ENCODE data around the gene ATP6V0D1. TPM values are rescaled to one million over a fixed set of nuclear protein-coding genes. Genes with fewer than 3 reads are reported as not detected.

The ATP6V0D1 gene
- polyA plus RNA-seq, 2 donors = 17.0 to 78.1 TPM

- Histone ChIP-seq H3K4me1 (ENCODE audit: control insufficient read depth in 2 of 2, insufficient read depth in 2 of 2, low read length in 1 of 2) (peaks cover 5 to 7% of the 10 kb centered on the region in 2 donors), H3K36me3 (ENCODE audit: control insufficient read depth in 2 of 2, insufficient read depth in 2 of 2, low read length in 1 of 2) (no peaks in the 10 kb centered on the region), H3K27ac (ENCODE audit: low read depth in 2 of 2, low read length in 1 of 2) (no peak overlapping the region), H3K9me3 (ENCODE audit: control insufficient read depth in 2 of 2, insufficient read depth in 1 of 2, low read depth in 1 of 2, low read length in 1 of 2) (no peaks in the 10 kb centered on the region), H3K4me3 (ENCODE audit: low read depth in 1 of 2, low read length in 2 of 2) (peak overlapping the region; percentile 2 to 45), H3K27me3 (ENCODE audit: control insufficient read depth in 1 of 2, insufficient read depth in 2 of 2, low read length in 2 of 2) (no peaks in the 10 kb centered on the region)
- 61 to 72% methylated on average over 25 of the region's 25 CpGs for WGBS, 2 donors
These were observed 1.4 kb upstream of the ATP6V0D1 start for GRCh38 chr16:67482233-67482924.

GRCh38 chr16:67481561-67482232, 740 bp upstream of the ATP6V0D1 start:
- Histone ChIP-seq H3K27me3 (ENCODE audit: control insufficient read depth in 1 of 2, insufficient read depth in 2 of 2, low read length in 2 of 2) (no peaks in the 10 kb centered on the region), H3K36me3 (ENCODE audit: control insufficient read depth in 2 of 2, insufficient read depth in 2 of 2, low read length in 1 of 2) (no peaks in the 10 kb centered on the region), H3K4me3 (ENCODE audit: low read depth in 1 of 2, low read length in 2 of 2) (peak overlapping the region; percentile 45 to 51), H3K9me3 (ENCODE audit: control insufficient read depth in 2 of 2, insufficient read depth in 1 of 2, low read depth in 1 of 2, low read length in 1 of 2) (no peaks in the 10 kb centered on the region), H3K4me1 (ENCODE audit: control insufficient read depth in 2 of 2, insufficient read depth in 2 of 2, low read length in 1 of 2) (peaks cover 5 to 7% of the 10 kb centered on the region in 2 donors), H3K27ac (ENCODE audit: low read depth in 2 of 2, low read length in 1 of 2) (peak overlapping the region; percentile 79 to 82)
- WGBS, 2 donors = 10 to 11% methylated on average over 17 of the region's 17 CpGs

- H3K4me3 ChIP-seq (ENCODE audit: low read depth in 1 of 2, low read length in 2 of 2) = no peak overlapping the region
- no peaks in the 10 kb centered on the region for H3K27me3 ChIP-seq (ENCODE audit: control insufficient read depth in 1 of 2, insufficient read depth in 2 of 2, low read length in 2 of 2)
- WGBS, 2 donors = 78 to 79% methylated on average over 8 of the region's 8 CpGs
- no peaks in the 10 kb centered on the region for H3K36me3 ChIP-seq (ENCODE audit: control insufficient read depth in 2 of 2, insufficient read depth in 2 of 2, low read length in 1 of 2)
- H3K27ac ChIP-seq (ENCODE audit: low read depth in 2 of 2, low read length in 1 of 2) = no peak overlapping the region
- H3K9me3 ChIP-seq (ENCODE audit: control insufficient read depth in 2 of 2, insufficient read depth in 1 of 2, low read depth in 1 of 2, low read length in 1 of 2) = no peaks in the 10 kb centered on the region
- H3K4me1 ChIP-seq (ENCODE audit: control insufficient read depth in 2 of 2, insufficient read depth in 2 of 2, low read length in 1 of 2) = peaks cover 5 to 9% of the 10 kb centered on the region in 2 donors
These were observed 2.9 kb downstream of the ATP6V0D1 start for GRCh38 chr16:67477960-67478554.

GRCh38 chr16:67474551-67475455, 6.2 kb downstream of the ATP6V0D1 start:
- Histone ChIP-seq H3K27ac (ENCODE audit: low read depth in 2 of 2, low read length in 1 of 2) (no peak overlapping the region), H3K36me3 (ENCODE audit: control insufficient read depth in 2 of 2, insufficient read depth in 2 of 2, low read length in 1 of 2) (no peaks in the 10 kb centered on the region), H3K27me3 (ENCODE audit: control insufficient read depth in 1 of 2, insufficient read depth in 2 of 2, low read length in 2 of 2) (no peaks in the 10 kb centered on the region), H3K4me1 (ENCODE audit: control insufficient read depth in 2 of 2, insufficient read depth in 2 of 2, low read length in 1 of 2) (peaks cover 7 to 9% of the 10 kb centered on the region in 2 donors), H3K4me3 (ENCODE audit: low read depth in 1 of 2, low read length in 2 of 2) (no peak overlapping the region), H3K9me3 (ENCODE audit: control insufficient read depth in 2 of 2, insufficient read depth in 1 of 2, low read depth in 1 of 2, low read length in 1 of 2) (no peaks in the 10 kb centered on the region)
- WGBS, 2 donors = 90 to 91% methylated on average over 11 of the region's 11 CpGs

DNA sequence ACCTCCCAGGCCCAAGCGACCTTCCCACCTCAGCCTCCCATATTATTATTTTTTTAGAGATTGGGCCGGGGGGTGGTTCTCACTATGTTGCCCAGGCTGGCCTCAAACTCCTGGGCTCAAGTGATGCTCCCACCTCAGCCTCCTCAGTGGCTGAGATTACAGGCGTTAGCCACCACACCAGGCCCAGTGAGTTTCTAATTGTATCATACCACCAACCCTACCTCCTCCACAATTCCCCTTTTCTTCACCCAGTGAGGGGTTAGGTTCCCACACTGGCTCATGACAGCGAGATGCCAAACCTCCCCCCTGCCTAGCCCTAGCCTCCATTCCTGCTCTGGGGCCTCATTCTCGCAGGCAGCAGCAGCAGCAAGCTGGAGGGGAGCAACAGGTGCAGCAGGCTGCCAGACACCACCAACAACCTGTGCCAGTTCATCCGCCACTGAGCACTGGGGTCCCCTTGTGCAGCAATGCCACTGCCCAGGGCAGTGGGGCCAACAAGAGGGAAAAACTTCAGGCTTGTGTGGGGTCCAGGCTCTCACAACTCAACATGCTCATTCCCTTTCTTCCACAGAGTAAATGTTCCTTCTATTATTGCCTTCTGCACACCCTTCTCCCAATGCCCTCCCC, 9.1 kb downstream of the ATP6V0D1 start:
- no peaks in the 10 kb centered on the region for H3K27me3 ChIP-seq (ENCODE audit: control insufficient read depth in 1 of 2, insufficient read depth in 2 of 2, low read length in 2 of 2)
- no peaks in the 10 kb centered on the region for H3K36me3 ChIP-seq (ENCODE audit: control insufficient read depth in 2 of 2, insufficient read depth in 2 of 2, low read length in 1 of 2)
- WGBS, 2 donors = 90 to 92% methylated on average over 6 of the region's 6 CpGs
- H3K4me1 ChIP-seq (ENCODE audit: control insufficient read depth in 2 of 2, insufficient read depth in 2 of 2, low read length in 1 of 2) = peaks cover 5 to 7% of the 10 kb centered on the region in 2 donors
- no peak overlapping the region for H3K4me3 ChIP-seq (ENCODE audit: low read depth in 1 of 2, low read length in 2 of 2)
- H3K9me3 ChIP-seq (ENCODE audit: control insufficient read depth in 2 of 2, insufficient read depth in 1 of 2, low read depth in 1 of 2, low read length in 1 of 2) = no peaks in the 10 kb centered on the region
- peak overlapping the region in 1 of 2 donors; percentile 9 for H3K27ac ChIP-seq (ENCODE audit: low read depth in 2 of 2, low read length in 1 of 2)

GRCh38 chr16:67470359-67470758, 10.6 kb downstream of the ATP6V0D1 start:
- Histone ChIP-seq H3K4me3 (ENCODE audit: low read depth in 1 of 2, low read length in 2 of 2) (no peak overlapping the region), H3K9me3 (ENCODE audit: control insufficient read depth in 2 of 2, insufficient read depth in 1 of 2, low read depth in 1 of 2, low read length in 1 of 2) (no peaks in the 10 kb centered on the region), H3K36me3 (ENCODE audit: control insufficient read depth in 2 of 2, insufficient read depth in 2 of 2, low read length in 1 of 2) (peaks cover 0 to 2% of the 10 kb centered on the region in 2 donors), H3K27ac (ENCODE audit: low read depth in 2 of 2, low read length in 1 of 2) (no peak overlapping the region), H3K4me1 (ENCODE audit: control insufficient read depth in 2 of 2, insufficient read depth in 2 of 2, low read length in 1 of 2) (peaks cover 10 to 11% of the 10 kb centered on the region in 2 donors), H3K27me3 (ENCODE audit: control insufficient read depth in 1 of 2, insufficient read depth in 2 of 2, low read length in 2 of 2) (no peaks in the 10 kb centered on the region)
- whole genome bisulfite sequencing, 2 donors = 52 to 63% methylated on average over 7 of the region's 7 CpGs

GRCh38 chr16:67468731-67469130, 12.2 kb downstream of the ATP6V0D1 start:
- 56 to 69% methylated on average over 5 of the region's 5 CpGs for WGBS, 2 donors
- Histone ChIP-seq H3K36me3 (ENCODE audit: control insufficient read depth in 2 of 2, insufficient read depth in 2 of 2, low read length in 1 of 2) (peaks cover 0 to 3% of the 10 kb centered on the region in 2 donors), H3K4me3 (ENCODE audit: low read depth in 1 of 2, low read length in 2 of 2) (no peak overlapping the region), H3K27ac (ENCODE audit: low read depth in 2 of 2, low read length in 1 of 2) (peak overlapping the region in 1 of 2 donors; percentile 58), H3K4me1 (ENCODE audit: control insufficient read depth in 2 of 2, insufficient read depth in 2 of 2, low read length in 1 of 2) (peaks cover 15 to 16% of the 10 kb centered on the region in 2 donors), H3K27me3 (ENCODE audit: control insufficient read depth in 1 of 2, insufficient read depth in 2 of 2, low read length in 2 of 2) (no peaks in the 10 kb centered on the region), H3K9me3 (ENCODE audit: control insufficient read depth in 2 of 2, insufficient read depth in 1 of 2, low read depth in 1 of 2, low read length in 1 of 2) (no peaks in the 10 kb centered on the region)

DNA sequence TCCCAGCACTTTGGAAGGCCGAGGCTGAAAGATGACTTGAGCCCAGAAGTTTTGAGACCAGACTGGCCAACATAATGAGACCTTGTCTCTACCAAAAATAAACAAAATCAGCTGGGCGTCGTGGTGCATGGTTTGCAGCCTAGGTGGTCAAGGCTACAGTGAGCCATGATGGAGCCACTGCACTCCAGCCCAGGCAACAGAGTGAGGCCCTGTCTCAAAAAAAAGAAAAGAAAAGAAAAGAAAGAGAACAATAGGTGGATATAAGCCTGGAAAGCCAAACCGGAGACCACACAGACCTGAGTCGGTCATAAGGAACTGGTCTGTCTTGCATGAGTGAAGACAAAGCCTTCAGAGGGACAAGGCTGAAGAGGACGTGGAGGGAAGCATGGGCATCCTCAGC, 14.4 kb downstream of the ATP6V0D1 start:
- H3K36me3 ChIP-seq (ENCODE audit: control insufficient read depth in 2 of 2, insufficient read depth in 2 of 2, low read length in 1 of 2) = peaks cover 0 to 4% of the 10 kb centered on the region in 2 donors
- WGBS, 2 donors = 75 to 76% methylated on average over 6 of the region's 6 CpGs
- no peaks in the 10 kb centered on the region for H3K27me3 ChIP-seq (ENCODE audit: control insufficient read depth in 1 of 2, insufficient read depth in 2 of 2, low read length in 2 of 2)
- H3K4me1 ChIP-seq (ENCODE audit: control insufficient read depth in 2 of 2, insufficient read depth in 2 of 2, low read length in 1 of 2) = peaks cover 16 to 28% of the 10 kb centered on the region in 2 donors
- no peaks in the 10 kb centered on the region for H3K9me3 ChIP-seq (ENCODE audit: control insufficient read depth in 2 of 2, insufficient read depth in 1 of 2, low read depth in 1 of 2, low read length in 1 of 2)
- H3K4me3 ChIP-seq (ENCODE audit: low read depth in 1 of 2, low read length in 2 of 2) = no peak overlapping the region
- H3K27ac ChIP-seq (ENCODE audit: low read depth in 2 of 2, low read length in 1 of 2) = no peak overlapping the region

DNA sequence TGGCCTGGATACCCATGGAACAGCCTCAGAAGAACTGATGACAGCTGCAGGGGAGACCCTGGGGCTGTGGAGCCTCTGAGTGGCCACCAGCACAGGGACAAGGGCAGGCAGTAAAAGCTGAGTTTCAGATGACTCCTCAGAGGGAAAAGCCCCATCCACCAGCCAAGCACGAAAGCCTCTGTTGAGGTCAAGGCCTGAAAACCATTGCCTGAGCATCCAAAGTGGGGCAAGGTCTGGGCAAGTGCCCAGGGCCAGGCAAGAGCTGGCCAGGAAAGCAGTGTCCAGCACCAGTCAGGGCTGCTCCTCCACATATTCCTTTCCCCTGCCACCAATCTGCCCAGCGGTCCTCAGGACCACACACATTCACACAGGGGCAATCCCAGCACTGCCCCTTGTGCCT, 16.4 kb downstream of the ATP6V0D1 start:
- Histone ChIP-seq H3K4me1 (ENCODE audit: control insufficient read depth in 2 of 2, insufficient read depth in 2 of 2, low read length in 1 of 2) (peaks cover 26 to 48% of the 10 kb centered on the region in 2 donors), H3K9me3 (ENCODE audit: control insufficient read depth in 2 of 2, insufficient read depth in 1 of 2, low read depth in 1 of 2, low read length in 1 of 2) (no peaks in the 10 kb centered on the region), H3K36me3 (ENCODE audit: control insufficient read depth in 2 of 2, insufficient read depth in 2 of 2, low read length in 1 of 2) (peaks cover 0 to 4% of the 10 kb centered on the region in 2 donors), H3K27me3 (ENCODE audit: control insufficient read depth in 1 of 2, insufficient read depth in 2 of 2, low read length in 2 of 2) (no peaks in the 10 kb centered on the region), H3K4me3 (ENCODE audit: low read depth in 1 of 2, low read length in 2 of 2) (no peak overlapping the region), H3K27ac (ENCODE audit: low read depth in 2 of 2, low read length in 1 of 2) (peak overlapping the region in 1 of 2 donors; percentile 19)
- WGBS, 2 donors = 92 to 93% methylated on average over 2 of the region's 2 CpGs

Measured in esophagus (tissue), 2 donors.